EL (cell line): ENCODE data around the gene DNAJC1.

Source experiments
- DNase-seq: peaks from one replicate; pipeline ENCODE4 v3.0.0-alpha.2; 2016

Gene DNAJC1

DNA sequence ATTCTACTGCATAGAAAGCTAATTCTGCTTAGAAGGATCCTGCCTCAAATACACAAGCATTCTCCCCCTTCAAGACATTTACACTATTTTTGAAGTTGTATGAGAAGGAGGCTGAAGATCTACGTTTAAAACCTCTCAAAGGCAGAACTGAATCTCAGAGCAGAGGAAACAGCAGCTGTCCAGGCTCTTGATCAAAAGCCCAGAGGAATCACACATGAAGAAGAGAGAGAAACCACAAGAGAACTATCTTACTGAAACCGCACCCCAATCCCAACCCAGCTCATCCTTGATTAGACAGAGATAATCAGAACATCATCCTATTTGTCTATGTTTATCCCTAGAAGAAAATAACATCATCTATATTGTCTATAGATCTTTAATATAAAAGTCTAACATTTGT is 2.2 kb upstream of the DNAJC1 start:
- DNase-seq, result no peak

GRCh38 chr10:22003964-22004281 is 393 bp upstream of the DNAJC1 start:
- no peak for DNase-seq

DNA sequence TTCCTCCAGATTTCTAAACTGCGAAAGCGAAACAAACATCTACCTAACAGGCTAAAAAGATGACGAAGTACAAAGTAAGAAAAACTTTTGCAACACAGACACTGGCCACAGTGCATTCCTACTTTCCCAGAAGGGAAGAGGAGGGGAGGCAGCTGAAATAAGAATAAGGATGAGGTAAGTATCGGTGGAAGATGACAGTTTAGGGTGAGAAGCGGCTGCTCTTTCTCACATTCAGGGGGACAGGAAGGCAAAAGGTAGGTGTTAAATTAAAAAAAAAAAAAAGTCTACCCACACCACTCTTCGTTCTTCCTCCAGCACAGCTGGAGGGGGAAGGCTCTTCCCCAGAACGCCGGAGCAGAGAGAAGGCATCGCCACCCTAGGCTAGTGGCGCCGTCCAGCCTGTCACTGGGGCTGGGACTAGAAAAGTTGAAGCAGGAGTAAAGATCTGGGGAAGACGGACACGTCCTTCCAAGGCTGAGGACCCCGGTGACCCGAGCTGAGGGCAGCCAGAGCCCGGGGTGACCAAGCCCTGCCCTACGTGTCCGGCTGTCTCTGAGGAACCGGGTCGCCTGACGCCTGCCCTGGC is 846 bp downstream of the DNAJC1 start:
- peak; percentile 52 for DNase-seq

DNA sequence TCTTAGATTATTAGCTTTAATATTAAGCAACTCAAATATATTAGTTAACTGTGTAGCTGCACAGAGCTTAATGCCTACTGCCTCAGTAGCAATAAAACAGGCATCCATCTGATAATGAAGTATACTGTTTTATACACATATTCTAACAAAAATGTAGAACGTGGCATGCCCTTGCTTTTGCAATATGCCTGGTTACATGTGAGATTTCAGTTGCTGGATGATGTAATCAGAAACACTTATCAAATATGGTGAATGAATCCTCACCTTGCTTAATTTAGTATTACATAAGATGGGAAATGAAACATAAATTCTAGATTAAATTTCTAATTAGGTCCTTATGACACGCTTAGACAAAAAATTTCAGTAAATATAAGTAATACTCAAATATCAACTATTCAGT is 8.0 kb downstream of the DNAJC1 start:
- DNase-seq, result no peak

GRCh38 chr10:21993360-21994001 is 10.0 kb downstream of the DNAJC1 start:
- DNase-seq, result peak; percentile 35

GRCh38 chr10:21991785-21992184 is 11.7 kb downstream of the DNAJC1 start:
- DNase-seq, result no peak

DNA sequence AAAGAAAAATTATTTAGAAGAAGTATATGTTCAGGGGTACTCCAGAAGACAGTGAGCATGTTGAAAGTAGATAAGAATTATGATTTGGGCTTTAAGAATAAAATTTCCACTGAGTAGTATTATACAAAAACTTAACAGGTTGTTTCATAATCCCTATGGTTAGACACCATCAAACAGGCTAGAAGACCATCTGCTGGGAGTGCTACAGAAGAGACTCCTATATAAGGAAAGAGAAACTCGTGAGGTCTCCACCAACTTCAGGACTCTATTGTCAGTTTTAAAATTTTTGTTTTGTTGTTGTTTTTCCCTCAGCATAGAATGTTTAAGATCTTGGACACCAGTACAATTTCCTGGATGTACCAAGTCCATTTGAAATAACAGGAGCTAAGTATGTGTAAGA is 13.1 kb downstream of the DNAJC1 start:
- DNase-seq, result no peak

DNA sequence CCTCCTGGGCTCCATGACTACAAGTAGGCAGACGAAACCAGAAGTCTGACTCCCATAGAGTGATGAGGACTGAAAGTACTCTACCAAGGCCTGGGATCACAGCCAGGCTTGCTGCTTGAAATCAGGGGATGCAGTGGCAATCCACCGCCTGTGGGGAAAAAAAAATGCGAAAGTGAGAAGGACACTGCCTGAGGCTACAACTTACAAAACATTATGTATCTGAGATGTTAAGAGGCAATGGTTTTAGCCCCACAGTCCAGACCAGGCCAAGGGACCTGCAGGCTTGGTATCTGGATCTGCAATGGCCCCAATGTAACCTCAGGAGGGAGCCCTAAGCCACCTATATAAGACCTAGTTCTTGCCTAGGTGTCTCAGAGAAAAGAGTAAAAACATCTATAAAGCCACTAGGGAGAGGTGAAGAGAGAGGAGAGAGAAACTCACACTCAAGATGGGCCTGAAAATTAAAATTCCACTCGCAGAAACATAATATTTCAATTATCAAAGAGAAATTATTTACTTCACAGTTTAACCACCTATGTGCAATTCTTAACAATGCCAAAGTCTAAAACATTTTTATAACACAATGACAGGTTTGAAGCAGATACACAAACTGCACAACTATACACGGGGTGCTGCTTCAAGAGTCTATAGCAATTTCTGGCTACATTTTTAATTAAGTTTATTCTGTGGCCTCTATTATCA is 13.9 kb downstream of the DNAJC1 start:
- peak; percentile 69 for DNase-seq

DNA sequence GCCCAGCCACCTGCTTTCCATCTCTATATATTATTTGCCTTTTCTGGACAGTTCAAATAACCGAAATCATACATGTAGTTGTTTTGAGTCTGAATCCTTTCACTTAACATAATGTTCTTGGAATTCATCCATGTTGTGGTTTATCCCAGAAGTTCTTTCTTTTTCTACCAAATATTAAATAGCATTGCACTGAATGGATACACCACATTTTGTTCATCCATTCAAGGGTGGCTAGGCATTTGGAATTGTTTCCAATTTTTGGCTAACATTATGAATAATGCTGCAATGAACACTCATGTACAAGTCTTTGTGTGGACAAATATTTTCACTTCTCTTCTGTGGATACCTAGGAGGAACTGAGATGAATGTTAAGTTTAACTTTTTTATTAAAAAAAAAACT is 18.0 kb downstream of the DNAJC1 start:
- no peak for DNase-seq

- DNase-seq, result no peak
These were observed 22.4 kb downstream of the DNAJC1 start for GRCh38 chr10:21981118-21981517.

DNA sequence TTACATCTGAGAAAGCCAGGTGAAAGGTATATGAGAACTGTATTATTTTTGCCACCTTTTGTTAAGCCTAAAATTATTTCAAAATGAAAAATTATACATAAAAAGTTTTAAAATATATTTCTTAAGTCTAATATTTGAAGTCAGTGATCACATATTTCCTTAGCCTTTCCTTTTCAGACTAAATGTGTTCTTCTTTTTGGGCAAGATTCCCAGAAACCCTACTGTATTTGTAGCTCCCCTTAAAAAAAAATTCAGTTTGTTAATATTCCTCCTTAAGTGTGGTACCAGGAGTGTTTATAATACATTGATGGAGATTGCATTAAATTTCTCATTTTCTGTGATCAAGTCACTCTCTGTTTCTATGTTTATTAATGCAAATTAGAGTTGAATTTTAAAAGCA is 22.8 kb downstream of the DNAJC1 start:
- DNase-seq, result no peak

DNA sequence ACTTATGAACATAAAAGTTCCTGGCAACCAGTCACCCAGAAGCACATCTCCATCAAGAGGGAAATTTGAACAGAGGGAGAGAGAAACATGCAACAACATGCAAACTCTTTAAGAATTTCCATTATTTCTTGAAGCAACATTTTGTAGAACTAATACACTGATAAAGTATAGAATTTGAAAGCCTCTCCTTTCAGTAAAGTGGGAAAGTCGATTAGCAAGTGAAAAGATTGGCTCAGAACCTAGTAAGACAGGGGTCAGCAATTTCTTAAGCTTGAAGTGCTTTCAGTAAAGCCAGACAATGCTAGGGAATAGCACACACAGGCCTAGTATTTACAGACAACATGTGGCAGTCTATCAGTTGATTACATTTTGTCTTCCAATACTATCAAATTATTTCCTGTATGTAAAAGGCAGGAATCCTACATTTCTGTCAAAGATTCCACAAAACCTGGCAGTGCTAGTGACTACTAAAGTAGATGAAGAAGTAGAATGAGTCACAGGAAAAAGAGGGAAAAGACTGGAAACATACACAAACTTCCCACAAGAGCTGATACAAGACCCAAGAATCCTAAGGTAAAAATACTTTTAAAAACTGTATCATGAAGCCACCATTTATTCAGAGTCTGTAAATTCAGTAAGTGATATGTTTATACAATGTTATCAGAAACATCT is 25.2 kb downstream of the DNAJC1 start:
- DNase-seq, result peak; percentile 47

GRCh38 chr10:21976739-21977138 is 26.8 kb downstream of the DNAJC1 start:
- DNase-seq, result no peak

GRCh38 chr10:21976280-21976679 is 27.2 kb downstream of the DNAJC1 start:
- DNase-seq, result no peak

GRCh38 chr10:21975378-21975990 is 28.0 kb downstream of the DNAJC1 start:
- DNase-seq, result no peak

DNA sequence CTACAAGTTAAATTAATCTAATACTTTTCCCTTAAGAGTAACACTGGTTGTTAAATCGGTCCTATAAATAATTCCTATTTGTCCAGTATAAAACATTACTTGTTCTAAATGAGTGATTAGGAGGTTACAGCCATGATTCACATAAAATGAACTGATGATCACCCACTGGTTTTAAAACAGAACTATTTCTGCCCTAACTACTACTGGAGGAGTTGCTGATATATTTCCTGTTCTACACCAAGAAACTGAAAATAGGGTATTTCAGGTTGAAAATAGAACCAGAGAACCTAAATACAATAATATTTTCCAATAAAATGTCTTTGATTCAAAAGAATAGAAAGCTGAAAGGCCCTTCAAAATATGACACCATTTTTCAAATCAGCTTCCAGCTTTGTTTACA is 30.9 kb downstream of the DNAJC1 start:
- DNase-seq, result no peak

- no peak for DNase-seq
These were observed 33.9 kb downstream of the DNAJC1 start for GRCh38 chr10:21969326-21970287.

DNA sequence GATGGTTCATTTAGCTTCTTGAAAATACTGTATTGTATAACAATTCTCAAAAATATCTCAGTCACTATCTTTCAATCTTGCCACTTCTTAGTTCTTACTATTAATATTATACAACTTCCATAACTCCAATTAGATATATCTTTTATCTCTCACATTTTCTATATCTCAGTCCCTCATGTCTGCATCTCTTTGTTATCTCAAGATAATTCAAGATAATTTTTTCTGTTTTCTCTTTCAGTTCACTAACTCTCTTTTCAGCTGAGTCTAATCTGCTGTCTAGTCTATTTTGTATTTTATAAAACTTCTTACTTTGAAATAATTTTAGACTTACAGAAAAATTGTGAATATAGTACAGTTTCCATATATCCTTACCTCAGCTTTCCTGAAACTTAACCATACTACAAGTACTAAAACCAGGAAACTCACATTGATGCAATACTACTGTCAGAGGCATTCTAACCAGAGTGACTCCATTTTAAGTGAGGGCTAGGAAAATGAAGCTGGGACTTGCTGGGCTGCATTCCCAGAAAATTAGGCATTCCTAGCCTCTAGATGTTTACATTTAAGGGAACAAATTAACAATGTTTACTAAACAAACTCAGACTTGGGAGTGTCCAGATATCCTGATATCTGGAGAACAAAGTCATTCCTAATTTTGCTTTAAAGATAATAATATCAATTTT is 38.4 kb downstream of the DNAJC1 start:
- DNase-seq, result no peak

GRCh38 chr10:21962358-21962757 is 41.2 kb downstream of the DNAJC1 start:
- DNase-seq, result no peak

DNA sequence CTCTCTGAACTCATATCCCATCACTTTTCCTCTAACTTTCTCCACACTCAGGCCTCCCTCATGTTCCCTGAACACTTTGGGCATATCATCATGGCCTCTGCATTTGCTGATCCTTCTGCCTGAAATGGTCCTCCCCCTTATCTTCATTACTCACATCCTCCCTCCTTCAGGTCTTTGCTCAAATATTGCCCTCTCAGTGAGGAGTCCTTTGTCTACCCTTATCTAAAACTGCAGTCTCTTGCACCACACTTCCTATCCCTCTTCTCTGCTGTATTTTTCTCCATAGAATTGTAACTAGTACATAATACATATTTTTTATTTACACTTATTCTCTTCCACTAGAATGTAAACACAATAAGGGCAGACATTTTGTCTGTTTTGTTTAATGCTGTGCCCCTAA is 41.7 kb downstream of the DNAJC1 start:
- no peak for DNase-seq

GRCh38 chr10:21959998-21960397 is 43.5 kb downstream of the DNAJC1 start:
- DNase-seq, result no peak

DNA sequence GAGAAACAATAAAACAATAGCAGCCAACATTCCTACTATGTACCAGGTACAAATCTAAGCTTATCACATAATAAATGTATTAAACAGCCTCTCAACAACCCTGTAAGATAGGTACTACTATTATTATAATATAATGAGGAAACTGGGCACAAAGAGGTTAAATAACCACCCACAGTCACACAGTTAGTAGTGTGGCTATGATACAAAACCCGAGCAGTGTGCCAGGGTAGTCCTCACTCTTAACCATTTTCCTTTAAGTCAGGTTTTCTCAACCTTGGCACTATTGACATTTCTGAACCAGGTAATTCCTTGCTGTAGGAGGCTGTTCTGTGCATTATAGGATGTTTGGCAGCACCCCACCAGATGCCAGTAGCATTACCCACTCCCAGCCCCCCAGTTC is 48.8 kb downstream of the DNAJC1 start:
- no peak for DNase-seq
